Pancreas (tissue), 10 donors: Measurements from ENCODE around the gene ERN1. TPM values are rescaled to one million over a fixed set of nuclear protein-coding genes. Genes with fewer than 3 reads are reported as not detected.

Experiments
- ATAC-seq, 4 donors: fragments of 200-7000 bp; cut with Tn5 transposase; one replicate each; pipeline versions ENCODE4 v1.8.0 to v1.9.1; 2020; ENCODE audit warnings: mild to moderate bottlenecking in 4 of 4, moderate library complexity in 4 of 4
- DNase-seq, 6 donors: peaks; one replicate each; pipeline ENCODE4 v3.0.0-alpha.2; 2020
- FAIRE-seq: peaks from 2 replicates; lab custom pipeline; 2012; peaks lifted over from hg19 to GRCh38; lab: Jason Lieb, UNC
- H3K27ac ChIP-seq, 4 donors: fragments of 200-600 bp; sonication (generic); 1 replicate in 3 of 4; 2 replicates in 1 of 4; pipeline versions ENCODE4 v1.5.0 to v1.8.0; 2020
- H3K27me3 ChIP-seq, 4 donors: fragments of 200-600 bp; one replicate each; pipeline ENCODE4 v1.8.0; 2021
- H3K36me3 ChIP-seq, 3 donors: fragments of 200-600 bp; sonication (generic) in 1 of 3; one replicate each; pipeline versions ENCODE4 v1.5.0 to v1.8.0; 2020 to 2021
- H3K4me1 ChIP-seq, 3 donors: fragments of 200-600 bp; one replicate each; pipeline ENCODE4 v1.8.0; 2021
- H3K4me3 ChIP-seq, 4 donors: fragments of 200-600 bp; sonication (generic) in 2 of 4; one replicate each; pipeline versions ENCODE4 v1.5.0 to v1.8.0; 2020 to 2021
- H3K9me3 ChIP-seq, 4 donors: fragments of 200-600 bp; one replicate each; pipeline ENCODE4 v1.8.0; 2021
- CTCF ChIP-seq, 4 donors: fragments of 200-600 bp; sonication (generic) in 3 of 4; IDR thresholded peaks; one replicate each; pipeline versions ENCODE4 v1.5.0 to v1.8.0; 2021; ENCODE audit warnings: antibody characterized with exemption in 4 of 4
- whole genome bisulfite sequencing, 2 donors: extraction: QIAGEN DNeasy Blood & Tissue Kit; methylation state at CpG; one replicate each; pipeline ENCODE4 v1.1.7; 2013; 5-methylcytosine and 5-hydroxymethylcytosine counted together
- intact Hi-C, 3 donors: fragments of 100-400 bp; cut with DNase I; formaldehyde crosslinking; loops; one replicate each; pipeline versions ENCODE4 v1.11.1 to v1.14.2; 2022
- polyA plus RNA-seq, 2 donors: library from polyadenylated mRNA; stranded (reverse); fragments of 200-250 nt; gene quantifications; one replicate each; pipeline ENCODE4 v1.2.3, GENCODE V29; 2013
- total RNA-seq, 6 donors: library from RNA; stranded (reverse); fragmentation: NEBNext Ultra II Directional in 4 of 6; extraction: Animal tissue kit (Norgen Biotek cat#: 25700) in 4 of 6; gene quantifications; one replicate each; pipeline versions ENCODE4 v1.2.1 to v1.2.4, GENCODE V29; 2021 to 2023
- donor health status: healthy with polysubstance abuse.
- donor health status: DM: no; HTN: no; CAD: no; lungs with moderate emphysema.
- donor health status: DM: no; HTN: no; CAD: no.
- donor health status: control.
- donor health status: control.
- donor health status: Bipolar disorder and iron deficiency.
- donor health status: DM: yes; HTN: yes; CAD: no.
- donor health status: DM: no; HTN: no; CAD: no.
- donor health status: DM: no; HTN: no; CAD: no.
- donor health status: DM: yes; HTN: yes; CAD: no.

ERN1 gene
- total and polyA plus RNA-seq, 8 donors, result 10.4 to 151 (median 39.1) TPM

DNA sequence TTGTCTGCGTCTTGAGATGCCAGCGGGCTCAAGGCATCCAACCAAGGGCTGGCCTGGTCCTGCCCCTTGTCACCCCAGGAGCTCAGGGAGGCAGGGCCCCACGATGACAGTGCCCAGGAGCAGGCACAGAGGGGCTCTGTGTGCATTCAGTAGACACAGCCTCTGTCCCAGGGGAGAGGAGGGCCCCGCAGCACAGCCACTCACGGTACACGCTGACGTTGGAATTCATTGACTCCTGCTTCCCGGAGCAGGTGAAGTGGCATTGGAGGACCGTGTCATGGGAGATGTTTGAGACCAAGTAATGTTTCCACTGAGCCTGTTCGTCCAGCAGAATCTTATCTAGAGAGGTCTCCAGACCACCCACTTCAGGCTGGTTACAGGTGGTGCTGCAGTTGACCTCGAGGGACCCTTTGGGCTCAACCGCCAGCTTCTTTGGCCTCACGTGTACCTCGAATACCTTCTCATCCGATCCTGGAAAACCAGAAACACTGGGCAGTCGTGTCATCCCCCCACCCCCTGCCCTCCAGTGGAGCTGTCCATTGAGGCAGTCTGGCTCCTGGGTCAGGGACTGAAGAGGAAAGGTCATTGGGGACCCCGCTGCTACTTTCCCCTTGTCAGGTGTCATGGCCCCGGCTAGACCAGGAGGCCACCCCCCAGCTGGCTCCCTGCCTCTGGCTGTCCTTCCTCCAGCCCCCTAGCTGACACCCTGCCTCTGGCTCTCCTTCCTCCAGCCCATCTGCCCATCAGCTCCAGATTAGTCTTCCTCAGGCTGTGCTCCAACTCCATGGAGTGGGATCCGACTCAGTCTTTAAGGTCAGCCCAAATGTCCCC lies 124.8 kb downstream of the ERN1 start:
- Histone ChIP-seq H3K36me3 (no peaks in the 10 kb centered on the region), H3K9me3 (no peaks in the 10 kb centered on the region), H3K4me1 (no peaks in the 10 kb centered on the region), H3K4me3 (no peak overlapping the region), H3K27ac (no peak overlapping the region), H3K27me3 (no peaks in the 10 kb centered on the region)
- no peak for TF ChIP-seq CTCF (IDR thresholded peaks at IDR 0.05)
- intact Hi-C loops, result no loop called here
- FAIRE-seq (no peak), DNase-seq (peak in 2 of 6 donors; percentile 11 to 45), ATAC-seq (no peak)
- WGBS, 2 donors, result 73 to 78% methylated on average over 19 of the region's 19 CpGs

DNA sequence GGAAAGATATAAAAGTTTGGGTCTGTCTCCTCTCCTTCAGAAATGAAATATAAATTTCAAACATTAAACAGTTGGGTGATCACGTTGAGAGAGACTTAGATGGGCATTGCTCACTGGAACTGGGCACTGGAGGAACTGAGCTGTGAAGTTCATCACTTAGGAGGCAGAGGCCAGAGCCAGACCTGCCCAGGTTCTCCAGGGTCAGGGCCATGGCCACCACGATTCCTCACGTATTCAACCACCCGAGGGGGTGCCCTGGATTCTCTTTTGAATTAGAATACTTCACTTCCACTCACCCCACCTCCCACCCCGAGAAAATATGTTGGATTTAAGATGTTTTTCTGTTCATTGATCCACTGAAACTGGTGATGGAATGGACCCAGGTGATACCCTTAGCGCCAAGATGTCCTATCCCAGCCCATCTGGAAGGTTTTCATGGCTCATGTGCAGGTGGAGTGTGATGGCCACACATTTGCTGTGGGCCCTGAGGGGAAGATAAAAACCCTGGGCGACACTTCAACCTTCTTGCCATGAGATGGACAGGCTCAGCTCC lies 125.7 kb downstream of the ERN1 start:
- Histone ChIP-seq H3K27me3 (no peaks in the 10 kb centered on the region), H3K27ac (no peak overlapping the region), H3K36me3 (no peaks in the 10 kb centered on the region), H3K4me1 (no peaks in the 10 kb centered on the region), H3K4me3 (no peak overlapping the region), H3K9me3 (no peaks in the 10 kb centered on the region)
- TF ChIP-seq CTCF (IDR thresholded peaks at IDR 0.05), result no peak
- 84 to 86% methylated on average over 7 of the region's 7 CpGs for WGBS, 2 donors
- no peak for ATAC-seq
- intact Hi-C loops, result no loop called here
- DNase-seq, result peak in 2 of 6 donors; percentile 9 to 24
- FAIRE-seq, result no peak

DNA sequence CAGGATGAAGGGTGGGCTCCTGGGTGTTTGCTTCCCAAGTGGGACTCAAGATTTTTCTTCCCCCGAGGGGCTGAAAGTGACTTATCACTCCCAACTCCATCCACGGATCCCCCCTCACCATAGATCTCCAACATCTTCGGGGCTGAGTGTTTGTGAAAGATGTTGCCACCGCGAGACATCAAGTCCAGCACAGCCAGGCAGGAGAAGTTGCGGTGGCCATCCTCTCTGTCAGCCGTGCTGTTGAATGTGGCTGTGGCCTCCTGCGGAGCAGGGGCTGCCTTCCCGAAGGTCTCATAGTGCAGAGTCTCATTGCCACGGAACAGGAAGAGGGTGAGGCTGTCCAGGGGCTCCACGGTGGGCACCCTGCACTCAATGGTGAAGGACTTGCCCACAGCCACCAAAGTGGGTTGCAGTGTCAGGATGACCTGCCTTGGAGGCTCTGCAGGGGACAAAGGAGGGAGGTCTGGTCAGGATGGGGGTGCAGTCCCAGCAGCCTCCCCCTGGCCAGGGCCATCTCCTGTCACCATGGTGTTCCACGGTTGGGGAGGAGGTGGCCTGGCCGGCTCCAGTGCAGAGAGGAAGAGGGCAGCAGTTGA lies 126.3 kb downstream of the ERN1 start:
- WGBS, 2 donors, result 82 to 88% methylated on average over 13 of the region's 13 CpGs
- no peak overlapping the region for H3K27ac ChIP-seq
- FAIRE-seq, result no peak
- no peaks in the 10 kb centered on the region for H3K4me1 ChIP-seq
- intact Hi-C loops, result no loop called here
- peak in 2 of 6 donors; percentile 14 to 34 for DNase-seq
- no peak for TF ChIP-seq CTCF (IDR thresholded peaks at IDR 0.05)
- H3K9me3 ChIP-seq, result no peaks in the 10 kb centered on the region
- no peaks in the 10 kb centered on the region for H3K36me3 ChIP-seq
- H3K27me3 ChIP-seq, result no peaks in the 10 kb centered on the region
- no peak for ATAC-seq
- no peak overlapping the region for H3K4me3 ChIP-seq

DNA sequence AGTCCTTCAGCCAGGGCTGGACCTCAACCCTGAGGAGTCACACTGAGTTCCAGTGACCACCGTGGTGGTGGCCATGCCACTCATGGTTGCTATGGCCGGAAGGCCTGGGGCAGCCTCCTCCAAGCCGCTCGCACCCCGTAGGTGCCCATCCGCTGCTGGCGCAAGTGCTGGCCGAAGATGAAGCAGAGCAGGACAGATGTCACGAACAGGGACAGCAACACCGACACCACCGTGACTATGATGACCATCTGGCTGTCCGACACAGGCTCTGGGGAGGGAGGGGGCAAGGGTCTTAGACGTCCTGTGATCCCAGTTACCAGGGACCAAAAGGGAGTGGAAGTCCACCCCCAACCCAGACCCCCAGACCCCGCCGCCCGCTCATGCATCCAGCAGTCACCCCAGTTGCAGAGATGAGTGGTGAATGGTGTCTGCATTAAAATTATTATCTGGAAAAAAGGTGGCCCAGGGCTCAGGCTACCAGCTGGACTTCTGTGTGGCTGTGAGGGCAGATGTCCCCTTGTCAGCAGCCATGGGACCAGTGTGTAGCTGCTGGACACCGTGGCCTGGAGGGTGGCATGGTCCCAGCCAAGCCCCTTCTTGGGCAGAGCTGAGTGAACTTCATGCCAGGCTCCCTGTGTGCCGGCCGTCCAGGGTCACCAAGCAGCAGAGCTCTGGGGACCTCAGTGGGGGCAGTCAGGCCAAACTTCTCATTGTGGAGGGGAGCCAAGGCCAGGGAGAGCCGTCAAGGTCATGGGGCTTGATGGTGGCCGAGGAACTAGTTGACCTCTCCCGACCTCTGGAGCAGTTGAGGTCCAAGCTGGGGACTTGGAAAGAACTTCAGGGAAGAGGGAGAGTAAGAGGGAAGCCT lies 127.1 kb downstream of the ERN1 start:
- ATAC-seq (no peak), FAIRE-seq (no peak), DNase-seq (peak in 2 of 6 donors; percentile 13 to 48)
- no peak overlapping the region for H3K4me3 ChIP-seq
- no peaks in the 10 kb centered on the region for H3K9me3 ChIP-seq
- no peaks in the 10 kb centered on the region for H3K27me3 ChIP-seq
- H3K4me1 ChIP-seq, result no peaks in the 10 kb centered on the region
- intact Hi-C loops, result no loop called here
- no peaks in the 10 kb centered on the region for H3K36me3 ChIP-seq
- H3K27ac ChIP-seq, result no peak overlapping the region
- 85 to 86% methylated on average over 22 of the region's 22 CpGs for WGBS, 2 donors
- no peak for TF ChIP-seq CTCF (IDR thresholded peaks at IDR 0.05)
